Activated naive CD8-positive, alpha-beta T cell treated with anti-CD3 and anti-CD28 coated beads, Interleukin-2, amount 50 U/mL, for 16 hours (primary cell): Measurements from ENCODE around the gene PHKA2.

ENCODE experiments used
- DNase-seq: peaks from one replicate; pipeline ENCODE4 v3.0.0-alpha.2; 2020; ENCODE audit warnings: low read depth, low spot score

The PHKA2 gene

DNA sequence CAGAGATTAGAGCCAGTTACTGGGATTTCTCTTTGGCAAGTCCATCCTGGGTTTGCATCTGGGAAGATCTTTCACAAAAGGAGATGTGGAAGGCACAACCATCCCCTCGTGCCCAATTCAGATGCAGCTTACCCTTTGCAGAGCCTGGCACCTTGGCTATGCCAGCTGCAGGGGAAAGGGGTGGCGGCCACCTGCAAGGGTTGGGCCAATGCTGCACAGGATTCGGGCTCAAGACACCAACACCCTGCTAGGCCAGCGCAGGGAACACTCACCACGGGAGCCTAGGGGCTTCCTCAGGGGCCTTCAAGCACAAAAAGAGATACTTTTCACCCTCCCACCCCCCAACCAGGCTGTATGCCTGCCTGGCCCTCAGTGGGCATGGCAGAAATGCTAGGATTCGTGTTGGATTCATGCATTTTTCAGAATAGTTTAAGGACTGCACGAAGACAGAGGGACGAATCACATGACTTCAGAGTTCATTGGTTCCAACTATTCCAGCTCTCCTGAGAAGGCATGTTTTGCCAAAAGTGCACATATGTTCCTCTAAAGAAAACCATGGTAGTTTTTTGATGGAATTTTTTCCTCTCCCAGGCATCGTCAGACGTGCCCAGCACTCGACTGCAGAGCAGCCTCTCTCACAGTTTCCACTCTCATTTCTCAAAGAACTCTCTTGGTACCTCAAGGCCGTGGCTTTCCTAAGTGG lies 94.4 kb downstream of the PHKA2 start:
- DNase-seq = no peak

DNA sequence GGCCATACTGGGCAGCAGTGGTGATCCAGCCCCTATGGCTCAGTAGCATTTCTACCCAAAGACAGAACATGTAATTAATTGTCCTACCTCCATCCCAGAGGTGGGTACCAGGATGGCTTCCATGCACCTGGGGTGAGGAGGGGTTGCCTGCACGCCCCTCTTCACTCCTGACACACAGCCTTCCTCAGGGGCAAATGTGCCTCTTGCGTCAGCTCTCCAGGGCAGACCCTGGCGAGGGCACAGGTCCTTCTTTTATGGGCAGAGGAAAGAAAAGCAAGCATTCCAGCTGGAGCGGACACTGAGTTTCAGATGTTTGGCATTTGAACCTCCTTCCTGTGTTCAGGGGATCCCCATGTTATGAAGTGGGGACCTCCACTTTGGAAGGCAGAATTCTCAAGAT lies 95.6 kb downstream of the PHKA2 start:
- no peak for DNase-seq

DNA sequence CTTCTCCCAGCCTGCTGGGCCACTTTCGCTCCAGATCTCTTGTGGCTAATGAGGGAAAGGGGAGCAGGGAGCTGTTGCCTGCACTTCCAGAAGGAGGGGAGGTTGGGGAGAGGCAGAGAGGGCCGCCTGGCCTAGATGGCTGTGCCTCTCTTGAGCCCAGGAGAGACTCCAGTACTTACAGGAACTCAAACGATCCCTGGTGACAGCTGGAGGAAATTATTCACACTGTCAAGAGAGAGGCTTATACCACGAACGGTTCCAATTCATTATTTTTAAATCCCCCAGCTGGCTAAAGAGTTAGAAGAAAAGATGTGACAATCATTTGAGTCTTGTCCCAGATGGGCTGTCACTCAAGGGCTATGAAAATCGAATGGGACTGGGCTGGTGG lies 96.1 kb downstream of the PHKA2 start:
- no peak for DNase-seq

DNA sequence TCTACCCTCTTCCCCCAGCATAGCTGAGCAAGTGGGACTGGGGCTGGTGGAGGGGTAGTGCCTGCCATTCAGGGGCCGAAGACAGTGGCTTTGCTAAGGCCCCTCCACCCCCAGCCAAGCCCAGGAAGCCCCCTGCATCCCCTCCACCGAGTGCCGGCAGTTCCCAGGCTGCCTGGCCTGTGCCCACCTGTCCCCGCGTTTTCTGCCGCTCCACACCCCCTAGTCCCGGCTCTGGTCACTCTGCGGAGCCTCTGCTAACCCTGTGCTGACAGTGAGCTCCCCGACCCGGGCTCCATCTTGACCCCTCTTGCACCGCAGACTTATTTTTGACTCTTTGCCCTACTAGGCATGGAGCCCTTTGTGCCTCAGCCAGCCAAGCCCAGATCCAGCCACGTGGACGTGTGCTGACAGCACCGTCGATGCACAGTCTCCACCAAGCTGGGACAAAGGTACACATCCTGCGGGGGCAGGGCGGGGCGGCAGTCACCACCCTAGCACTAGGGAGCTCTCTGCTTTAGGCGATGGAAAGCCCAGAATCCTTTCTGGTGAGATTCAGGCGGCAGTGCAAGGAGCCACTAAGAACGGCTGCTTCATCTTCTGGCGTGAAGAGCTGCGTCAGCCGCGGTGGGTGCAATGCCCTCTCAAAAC lies 96.6 kb downstream of the PHKA2 start:
- no peak for DNase-seq

DNA sequence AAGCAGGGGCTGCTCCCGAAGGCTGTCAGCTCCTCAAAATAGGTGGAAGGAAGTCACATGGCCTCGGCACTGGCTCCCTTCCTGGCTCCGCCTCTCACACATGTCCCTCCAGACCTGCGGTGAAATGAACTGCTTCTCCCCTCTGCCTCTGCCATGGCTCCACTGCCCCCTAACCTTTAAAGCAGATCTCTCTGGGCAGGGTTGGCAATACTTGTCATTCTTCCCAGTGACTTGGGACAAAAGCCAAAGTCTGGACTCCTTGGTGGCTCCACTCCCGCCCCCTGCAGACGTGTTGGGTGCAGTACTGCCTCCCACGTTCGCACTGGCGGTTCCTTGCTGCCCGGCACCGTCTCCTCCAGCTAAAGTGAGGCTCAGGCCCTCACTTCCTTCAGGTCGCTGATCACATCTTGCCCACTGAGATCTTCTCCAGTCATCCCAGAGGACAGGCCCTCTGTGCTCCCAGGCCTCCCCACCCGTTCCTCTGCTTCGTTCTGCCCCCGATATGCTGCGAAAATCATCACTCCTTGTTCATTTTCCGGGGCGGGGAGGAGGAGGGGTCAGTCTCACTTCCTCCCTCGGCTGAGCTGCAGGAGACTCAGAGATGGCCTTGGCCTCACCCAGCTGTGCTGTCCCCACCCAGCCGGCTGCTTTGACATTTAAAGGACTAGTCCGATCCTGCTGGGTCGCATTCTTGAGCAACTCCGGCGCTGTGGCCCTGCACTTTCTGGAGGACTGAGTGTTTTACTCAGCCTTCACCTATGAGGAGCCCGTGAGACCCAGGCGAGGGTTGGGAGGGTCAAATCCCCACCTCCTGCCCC lies 97.4 kb downstream of the PHKA2 start:
- no peak for DNase-seq

DNA sequence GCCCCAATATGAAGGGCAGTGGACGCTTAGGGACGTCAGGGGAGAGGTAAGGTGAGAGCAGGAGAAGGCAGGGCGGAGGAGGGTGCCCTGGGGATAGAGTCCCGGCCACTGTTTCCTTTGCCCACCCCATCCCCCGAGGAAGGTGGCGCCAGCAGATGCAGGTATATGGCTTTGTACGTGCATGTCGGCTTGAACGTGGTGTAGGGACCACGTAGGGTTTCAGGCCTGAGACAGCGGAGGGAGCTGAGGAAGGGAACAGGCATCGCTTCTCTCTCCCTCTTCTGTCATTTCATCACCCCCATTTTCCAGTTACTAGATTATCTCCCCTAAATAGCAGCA lies 97.9 kb downstream of the PHKA2 start:
- no peak for DNase-seq

DNA sequence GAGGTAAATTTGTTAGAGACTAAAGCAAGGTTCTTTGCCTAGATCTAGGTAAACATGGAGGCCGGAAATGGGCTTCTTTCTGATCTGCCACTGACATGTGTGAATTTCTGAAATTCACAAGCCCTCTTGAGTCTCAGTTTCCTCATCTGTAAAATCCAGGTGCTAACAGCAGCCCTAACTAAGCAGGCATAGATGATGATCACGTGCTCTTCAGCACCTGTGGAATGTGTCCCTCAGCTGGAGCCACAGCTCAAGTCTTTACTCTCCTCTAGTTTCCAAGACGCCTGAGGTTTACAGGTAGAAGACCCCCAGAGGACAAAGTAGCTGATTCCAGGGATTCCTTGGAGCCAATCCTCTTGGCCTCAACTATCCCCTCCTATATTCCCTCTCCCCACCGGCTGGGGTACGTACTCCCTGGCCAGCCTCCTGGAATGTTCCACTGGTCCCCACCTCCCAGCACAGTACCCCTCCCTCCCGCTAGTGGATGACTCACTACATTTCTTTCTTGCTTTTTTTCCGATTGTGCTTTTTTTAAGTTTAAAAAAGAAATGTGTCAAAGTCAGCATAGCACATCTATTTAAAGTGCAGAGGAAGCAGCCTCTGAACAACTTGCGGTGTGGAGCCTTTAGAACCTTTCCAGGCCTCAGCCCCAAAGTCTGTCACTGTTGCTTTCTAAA lies 98.4 kb downstream of the PHKA2 start:
- no peak for DNase-seq

DNA sequence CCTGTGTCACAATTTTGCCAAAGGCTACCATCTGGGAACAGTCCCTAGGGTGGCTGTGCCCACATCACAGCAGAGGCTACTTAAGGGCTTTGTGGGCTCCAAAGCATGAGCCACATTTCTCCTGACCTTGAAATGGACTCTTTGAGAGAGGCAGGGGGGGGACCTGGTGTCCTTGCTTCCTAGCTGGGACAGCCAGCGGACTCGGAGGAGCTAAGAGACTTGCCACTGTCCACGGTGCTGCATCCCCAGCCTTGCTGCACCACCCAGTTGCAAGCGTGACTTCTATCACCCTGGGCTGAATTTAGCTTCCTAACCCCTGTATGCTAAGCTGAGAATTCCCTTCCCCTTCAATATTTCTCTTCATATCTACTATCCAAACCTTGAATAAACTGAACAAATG lies 99.0 kb downstream of the PHKA2 start:
- DNase-seq = no peak

DNA sequence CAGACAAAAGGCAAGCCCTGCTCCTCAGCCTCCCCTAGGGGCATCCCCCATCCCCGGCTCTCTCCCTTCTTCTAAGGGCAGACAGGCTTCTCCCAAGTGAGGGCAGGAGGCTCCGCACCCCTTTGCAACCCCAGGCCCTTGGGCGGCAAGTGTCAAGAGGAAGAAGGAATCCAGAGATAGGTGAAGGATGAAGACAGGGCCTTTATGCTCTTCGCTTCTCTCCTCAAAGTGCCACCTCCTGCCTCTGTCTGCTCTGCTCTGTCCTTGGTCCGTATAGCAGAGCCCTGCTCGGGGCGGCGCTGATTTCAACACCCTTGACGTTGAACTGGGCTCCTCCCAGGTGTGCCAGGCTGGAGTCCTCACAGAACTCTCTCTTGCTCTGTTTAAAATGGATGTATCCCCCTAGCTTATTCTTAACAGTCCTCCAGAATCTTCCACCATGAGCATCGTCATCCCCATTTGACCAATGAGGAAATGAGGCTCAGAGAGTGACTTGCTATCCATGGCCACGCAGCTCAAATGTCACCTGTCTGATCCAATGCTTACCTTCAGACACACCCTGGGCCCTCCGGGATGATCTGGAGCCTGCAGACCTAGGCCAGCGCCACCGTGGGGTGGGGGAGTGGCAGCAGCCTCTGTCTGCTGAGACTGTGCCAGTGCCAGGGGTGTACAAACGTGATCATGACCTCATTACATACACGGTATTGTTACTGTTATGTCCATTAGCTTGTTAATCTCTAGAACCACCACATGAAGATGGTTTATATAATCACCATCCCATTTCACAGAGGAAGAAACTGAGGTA lies 99.8 kb downstream of the PHKA2 start:
- DNase-seq = no peak

DNA sequence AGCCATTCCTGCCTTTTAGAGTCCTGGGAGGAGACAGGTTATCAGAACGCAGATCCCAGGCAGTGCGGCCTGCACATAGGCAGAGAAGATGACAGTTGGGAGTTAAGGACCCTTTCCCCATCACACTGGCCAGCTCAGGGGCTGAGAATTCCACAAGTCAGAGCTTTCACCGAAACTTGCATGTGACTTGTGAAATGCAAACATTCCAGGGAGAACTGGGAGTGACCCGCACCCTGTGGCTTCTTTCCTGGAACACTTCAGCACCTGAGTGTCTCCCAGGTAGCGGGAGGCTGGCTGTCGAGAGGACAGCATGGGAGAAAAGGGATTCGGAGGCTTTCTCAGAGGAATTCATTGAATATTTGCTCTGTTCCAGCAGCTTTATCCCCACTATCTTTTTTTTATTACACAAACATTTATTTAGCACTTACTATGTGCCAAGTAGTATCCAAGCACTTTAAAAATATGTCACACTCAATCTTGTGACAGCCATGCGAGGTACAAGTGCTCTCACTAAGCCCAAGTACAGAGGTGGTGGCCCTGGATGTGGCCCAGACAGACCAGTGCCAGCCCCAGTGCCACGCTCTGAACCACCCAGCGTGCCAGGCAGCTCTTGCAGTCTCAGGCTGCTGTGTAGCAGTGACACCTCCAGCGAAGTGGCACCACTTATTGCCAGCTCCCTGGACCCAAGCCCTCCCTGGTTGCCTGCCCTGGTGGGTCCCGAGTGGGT lies 100.5 kb downstream of the PHKA2 start:
- no peak for DNase-seq

DNA sequence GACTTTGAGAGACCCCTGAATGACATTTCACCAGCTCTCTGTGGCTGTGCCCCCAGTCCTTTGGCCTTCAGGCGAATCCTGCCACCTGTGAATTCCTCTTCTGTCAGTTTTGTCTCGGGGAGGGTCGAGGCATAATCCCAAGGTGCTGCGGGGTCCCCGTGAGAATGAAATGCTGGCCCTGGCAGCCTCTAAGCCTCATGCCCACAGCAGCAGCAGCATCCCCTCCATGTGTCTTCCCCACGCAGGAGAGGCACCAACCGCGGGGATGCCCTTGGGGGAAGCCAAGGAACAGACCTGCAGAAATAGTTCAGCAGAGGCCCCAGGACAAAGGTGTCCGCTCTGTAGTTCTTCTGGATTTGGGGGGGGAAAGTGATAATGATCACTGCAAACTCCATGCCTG lies 104.8 kb downstream of the PHKA2 start:
- no peak for DNase-seq

DNA sequence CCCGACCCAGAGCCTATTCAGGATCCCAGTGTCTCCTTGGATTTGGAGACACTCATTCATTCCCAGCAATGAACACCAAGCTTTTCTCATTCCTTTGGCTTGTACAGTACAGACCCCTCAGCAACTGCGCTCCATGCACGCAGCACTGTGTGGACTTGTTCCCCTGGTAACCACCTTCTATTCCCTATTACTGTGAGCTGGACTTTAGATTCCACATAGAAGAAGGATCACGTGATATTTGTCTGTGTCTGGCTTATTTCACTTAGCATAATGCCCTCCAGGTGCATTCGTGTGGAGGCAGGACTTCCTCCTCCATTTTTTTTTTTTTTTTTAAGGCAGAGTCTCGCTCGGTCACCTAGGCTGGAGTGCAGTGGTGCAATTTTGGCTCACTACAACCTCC lies 106.4 kb downstream of the PHKA2 start:
- DNase-seq = no peak

DNA sequence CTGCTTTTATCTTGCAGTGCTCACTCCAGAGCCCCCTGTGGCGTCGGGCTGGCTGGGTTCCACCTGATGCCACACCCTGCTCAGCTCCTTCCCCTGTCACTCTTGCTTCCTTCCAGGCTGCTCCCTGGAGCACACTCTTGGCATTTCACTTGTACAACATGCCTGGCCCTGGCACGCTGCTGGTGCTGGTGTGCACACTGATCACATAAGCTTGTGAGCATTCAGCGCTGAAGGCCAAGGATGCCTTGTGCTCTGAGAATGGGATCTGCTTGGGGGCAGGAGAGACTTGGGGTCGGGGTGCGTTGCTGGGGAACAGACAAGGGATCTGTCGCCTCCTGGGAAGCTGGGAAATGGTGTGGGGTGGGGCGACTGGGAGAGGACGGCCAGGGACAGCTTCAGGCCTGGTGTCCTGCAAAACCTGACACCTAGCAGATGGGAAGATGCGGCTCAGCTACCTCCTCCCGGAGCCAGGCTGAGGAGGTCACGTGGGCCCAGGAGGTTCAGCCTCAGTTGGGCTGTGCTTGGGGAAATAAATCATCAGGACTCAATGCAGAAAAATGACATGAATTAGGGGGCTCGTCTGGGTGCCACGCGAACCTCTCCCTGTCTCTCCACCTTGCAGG lies 108.5 kb downstream of the PHKA2 start:
- DNase-seq = no peak

DNA sequence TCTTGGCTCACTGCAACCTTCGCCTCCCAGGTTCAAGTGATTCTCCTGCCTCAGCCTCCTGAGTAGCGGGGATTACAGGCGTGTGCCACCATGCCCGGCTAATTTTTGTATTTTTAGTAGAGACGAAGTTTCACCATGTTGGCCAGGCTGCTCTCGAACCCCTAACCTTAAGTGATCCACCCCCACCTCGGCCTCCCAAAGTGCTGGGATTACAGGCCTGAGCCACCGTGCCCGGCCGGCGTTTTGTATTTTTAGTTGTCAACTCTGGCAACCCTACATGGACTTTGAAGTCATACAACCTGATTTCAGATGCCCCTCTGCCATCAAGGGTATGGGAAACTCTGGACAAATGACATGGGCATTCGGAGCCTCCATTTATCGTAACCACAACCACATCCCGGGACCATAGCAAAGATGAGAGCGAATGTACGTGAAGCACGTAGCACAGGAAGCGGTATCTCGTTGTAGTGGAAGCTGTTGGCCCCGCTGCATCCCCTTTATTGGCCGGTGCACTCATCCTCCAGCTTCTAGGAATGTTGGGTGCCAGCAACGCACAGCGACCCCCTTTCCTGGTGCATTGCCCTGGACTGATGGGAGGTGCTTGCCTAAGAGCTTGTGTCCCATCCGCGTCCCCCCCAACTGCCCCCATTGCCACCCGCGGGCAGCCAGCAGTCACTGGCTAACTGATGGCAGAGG lies 109.2 kb downstream of the PHKA2 start:
- no peak for DNase-seq

DNA sequence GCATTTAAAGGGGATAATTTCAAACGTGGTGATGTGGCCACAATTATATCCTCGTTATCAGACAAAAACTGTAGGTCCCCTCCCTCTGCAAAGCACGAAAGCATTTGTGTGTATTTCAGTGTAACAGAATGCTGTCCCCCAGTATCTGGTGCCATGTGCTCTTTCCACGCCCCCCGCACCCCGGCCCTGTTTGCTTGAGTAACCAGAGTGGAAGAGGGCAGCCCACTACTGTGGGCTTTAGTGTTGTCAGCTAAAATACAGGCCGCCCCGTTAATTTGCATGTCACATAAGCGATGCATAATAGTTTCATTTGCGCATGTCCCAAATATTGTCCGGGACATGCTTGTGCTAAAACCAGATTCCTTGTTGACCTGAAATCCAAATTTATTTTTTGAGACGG lies 110.1 kb downstream of the PHKA2 start:
- no peak for DNase-seq

DNA sequence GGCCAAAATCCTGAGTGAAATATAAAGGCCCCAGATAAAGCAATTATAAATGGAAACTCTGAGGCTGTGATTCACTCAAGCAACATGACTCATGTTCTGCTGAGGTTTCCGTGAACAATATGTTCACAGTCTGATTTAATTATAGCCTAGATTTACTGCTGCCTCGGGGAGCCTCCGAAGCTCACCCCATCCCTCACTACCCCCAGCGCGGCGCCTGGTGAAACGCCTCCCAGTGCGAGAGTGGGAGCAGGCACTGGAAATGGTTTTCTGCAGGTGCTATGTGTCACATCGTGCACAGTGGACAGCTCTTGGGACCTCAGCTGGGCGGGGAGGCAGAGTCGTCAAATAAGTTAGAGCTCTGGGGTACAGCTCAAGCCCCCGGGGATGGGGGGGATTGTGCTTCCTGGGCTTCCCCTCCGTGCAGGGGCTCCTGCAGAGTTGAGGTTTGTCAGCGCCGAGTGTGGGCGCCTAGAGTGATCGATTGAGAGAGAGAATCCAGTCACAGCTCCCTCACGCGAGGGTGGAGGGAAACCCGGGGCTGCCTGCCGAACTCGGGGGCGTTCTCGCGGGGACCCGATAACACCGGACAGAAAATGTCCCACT lies 110.6 kb downstream of the PHKA2 start:
- DNase-seq = no peak

DNA sequence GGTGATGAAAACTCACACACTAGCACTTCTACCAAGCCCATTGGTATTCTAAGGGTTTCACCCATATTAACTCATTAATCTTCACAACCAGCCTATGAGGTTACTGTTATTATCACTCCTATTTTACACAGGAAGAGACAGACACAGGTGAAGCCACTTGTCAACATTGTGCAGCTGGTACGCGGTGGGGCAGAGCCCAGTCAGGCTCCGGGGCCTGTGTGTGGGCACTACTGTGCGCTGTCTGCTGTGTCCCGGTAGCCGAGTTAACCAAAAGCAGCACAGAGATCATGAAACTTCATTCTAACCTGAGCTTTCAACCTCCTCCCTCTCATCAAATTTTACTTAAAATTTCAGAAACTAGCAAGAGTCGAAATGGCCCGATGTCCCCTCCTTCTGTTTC lies 111.3 kb downstream of the PHKA2 start:
- DNase-seq = no peak

DNA sequence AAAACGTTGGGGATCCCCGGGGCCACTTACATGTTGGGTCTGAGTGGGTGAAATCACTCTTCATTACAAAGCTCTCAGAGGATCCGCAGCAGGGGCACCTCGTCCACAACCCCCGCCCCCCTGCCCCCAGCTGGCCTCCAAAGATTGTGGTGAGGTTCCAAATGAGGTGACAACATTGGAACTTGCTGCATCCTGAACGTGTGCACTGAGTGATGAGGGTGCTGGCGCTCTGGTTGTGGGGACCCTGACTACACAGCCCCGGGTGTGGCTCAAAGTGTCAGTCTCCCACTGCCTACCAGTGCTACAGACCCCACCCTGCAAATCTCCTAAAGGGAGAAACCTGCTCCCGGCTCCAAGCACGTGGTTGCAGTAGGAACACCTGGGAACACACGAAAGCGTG lies 111.9 kb downstream of the PHKA2 start:
- DNase-seq = no peak

DNA sequence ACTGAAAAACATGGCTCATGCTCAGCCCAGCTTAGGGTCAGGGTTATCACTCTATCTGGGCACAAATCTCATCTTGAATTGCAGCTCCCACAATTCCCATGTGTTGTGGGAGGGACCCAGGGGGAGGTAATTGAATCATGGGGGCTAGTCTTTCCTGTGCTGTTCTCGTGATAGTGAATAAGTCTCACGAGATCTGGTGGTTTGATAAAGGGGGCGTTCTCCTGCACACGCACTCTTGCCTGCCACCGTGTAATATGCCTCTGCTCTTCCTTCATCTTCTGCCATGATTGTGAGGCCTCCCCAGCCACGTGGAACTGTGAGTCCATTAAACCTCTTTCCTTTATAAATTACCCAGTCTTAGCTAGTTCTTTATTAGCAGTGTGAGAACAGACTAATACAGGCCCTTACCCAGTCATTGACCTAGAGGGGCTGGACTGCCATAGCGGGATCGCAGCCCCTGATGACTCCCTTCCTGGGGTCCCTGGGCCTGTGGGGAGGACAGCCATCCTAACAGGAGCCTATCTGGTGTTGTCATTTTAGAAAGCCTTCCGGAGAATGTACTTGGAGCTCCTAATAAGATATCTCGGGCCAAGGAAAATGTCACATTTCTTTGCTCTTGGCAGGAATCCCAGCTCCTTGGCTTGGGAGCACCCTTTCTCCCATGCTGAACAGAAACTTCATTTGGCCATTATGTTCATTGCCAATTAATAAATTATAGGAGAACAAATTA lies 112.6 kb downstream of the PHKA2 start:
- DNase-seq = no peak
